ENCODE data around the gene CHST8. TPM values are rescaled to one million over a fixed set of nuclear protein-coding genes. Genes with fewer than 3 reads are reported as not detected.

CHST8 gene
- 23.3 and 25.7 TPM in 2 replicates for total RNA-seq (2014; rRNA removed; shearing (Covaris generic))

- peaks cover 11% of the 10 kb centered on the region for H3K27me3 ChIP-seq
- peaks cover 11% of the 10 kb centered on the region; the same call in 1 of the 2 replicates for H3K4me1 ChIP-seq
- DNase-seq: peak; percentile 77 to 84
- peak within 1 kb of the TSS; percentile 91 for H3K4me3 ChIP-seq
- no peaks in the 10 kb centered on the region for H3K36me3 ChIP-seq
- no peaks in the 10 kb centered on the region for H3K9me3 ChIP-seq (replicated peaks)
- H3K27ac ChIP-seq: no peak within 1 kb of the TSS
These were observed at the start of gene CHST8 for GRCh38 chr19:33621811-33622504. TSS of gene CHST8 (plus strand) at chr19:33621953. CDS start at chr19:33689262, 67,309 bp downstream.

- H3K4me1 ChIP-seq: peaks cover 23% of the 10 kb centered on the region
- H3K4me3 ChIP-seq: no peak overlapping the region
- H3K36me3 ChIP-seq: no peaks in the 10 kb centered on the region
- H3K9me3 ChIP-seq (replicated peaks): no peaks in the 10 kb centered on the region
- no peak overlapping the region for H3K27ac ChIP-seq
- no peaks in the 10 kb centered on the region for H3K27me3 ChIP-seq
- no peak for DNase-seq
These were observed 48.8 kb upstream of the CHST8 start for GRCh38 chr19:33572929-33573328.

- Histone ChIP-seq H3K27me3 (no peaks in the 10 kb centered on the region), H3K4me3 (no peak overlapping the region), H3K9me3 (replicated peaks) (no peaks in the 10 kb centered on the region), H3K36me3 (no peaks in the 10 kb centered on the region), H3K4me1 (peaks cover 6% of the 10 kb centered on the region; the same call in 1 of the 2 replicates), H3K27ac (no peak overlapping the region)
- no peak for DNase-seq
These were observed 46.9 kb upstream of the CHST8 start for GRCh38 chr19:33574824-33575223.

- H3K4me3 ChIP-seq: no peak overlapping the region
- H3K27me3 ChIP-seq: no peaks in the 10 kb centered on the region
- no peaks in the 10 kb centered on the region for H3K36me3 ChIP-seq
- H3K4me1 ChIP-seq: peaks cover 8% of the 10 kb centered on the region
- no peaks in the 10 kb centered on the region for H3K9me3 ChIP-seq (replicated peaks)
- no peak overlapping the region for H3K27ac ChIP-seq
- DNase-seq: no peak
These were observed 43.1 kb upstream of the CHST8 start for GRCh38 chr19:33578697-33579096.

- no peaks in the 10 kb centered on the region for H3K9me3 ChIP-seq (replicated peaks)
- H3K27me3 ChIP-seq: no peaks in the 10 kb centered on the region; the same call in 1 of the 2 replicates
- DNase-seq: no peak
- H3K36me3 ChIP-seq: no peaks in the 10 kb centered on the region
- H3K4me1 ChIP-seq: peaks cover 8% of the 10 kb centered on the region
- peak overlapping the region; percentile 13; the same call in 1 of the 2 replicates for H3K4me3 ChIP-seq
- no peak overlapping the region for H3K27ac ChIP-seq
These were observed 41.6 kb upstream of the CHST8 start for GRCh38 chr19:33580026-33580644.

- Histone ChIP-seq H3K4me1 (peaks cover 8% of the 10 kb centered on the region), H3K36me3 (no peaks in the 10 kb centered on the region), H3K4me3 (peak overlapping the region; percentile 13; the same call in 1 of the 2 replicates), H3K9me3 (replicated peaks) (no peaks in the 10 kb centered on the region), H3K27ac (no peak overlapping the region), H3K27me3 (no peaks in the 10 kb centered on the region; the same call in 1 of the 2 replicates)
- peak; percentile 44 to 65 for DNase-seq
These were observed 41.1 kb upstream of the CHST8 start for GRCh38 chr19:33580645-33581037.

- H3K27me3 ChIP-seq: no peaks in the 10 kb centered on the region; the same call in 1 of the 2 replicates
- H3K4me1 ChIP-seq: peaks cover 8% of the 10 kb centered on the region
- no peak overlapping the region for H3K4me3 ChIP-seq
- no peaks in the 10 kb centered on the region for H3K36me3 ChIP-seq
- DNase-seq: no peak
- no peaks in the 10 kb centered on the region; the same call in 1 of the 2 replicates for H3K9me3 ChIP-seq (replicated peaks)
- no peak overlapping the region for H3K27ac ChIP-seq
These were observed 38.8 kb upstream of the CHST8 start for GRCh38 chr19:33582914-33583313.

- H3K27me3 ChIP-seq: no peaks in the 10 kb centered on the region; the same call in 1 of the 2 replicates
- no peak overlapping the region for H3K4me3 ChIP-seq
- H3K36me3 ChIP-seq: no peaks in the 10 kb centered on the region
- DNase-seq: no peak
- H3K27ac ChIP-seq: no peak overlapping the region
- no peaks in the 10 kb centered on the region for H3K4me1 ChIP-seq
- peaks cover 4% of the 10 kb centered on the region; the same call in 1 of the 2 replicates for H3K9me3 ChIP-seq (replicated peaks)
These were observed 34.6 kb upstream of the CHST8 start for GRCh38 chr19:33587150-33587549.

- no peak overlapping the region for H3K27ac ChIP-seq
- H3K9me3 ChIP-seq (replicated peaks): peaks cover 12% of the 10 kb centered on the region; the same call in 1 of the 2 replicates
- no peaks in the 10 kb centered on the region for H3K27me3 ChIP-seq
- H3K36me3 ChIP-seq: no peaks in the 10 kb centered on the region
- no peaks in the 10 kb centered on the region for H3K4me1 ChIP-seq
- H3K4me3 ChIP-seq: no peak overlapping the region
- DNase-seq: no peak
These were observed 31.5 kb upstream of the CHST8 start for GRCh38 chr19:33590224-33590623.

GRCh38 chr19:33595783-33596182, 26.0 kb upstream of the CHST8 start:
- H3K9me3 ChIP-seq (replicated peaks): 0 out of 2 replicates have a peak, but pooled peaks cover 8% of the 10 kb centered on the region

GRCh38 chr19:33601583-33601982, 20.2 kb upstream of the CHST8 start:
- H3K27ac ChIP-seq: no peak overlapping the region
- no peaks in the 10 kb centered on the region for H3K27me3 ChIP-seq
- H3K4me1 ChIP-seq: peaks cover 17% of the 10 kb centered on the region
- no peak overlapping the region for H3K4me3 ChIP-seq
- H3K36me3 ChIP-seq: no peaks in the 10 kb centered on the region
- no peak for DNase-seq
- H3K9me3 ChIP-seq (replicated peaks): peaks cover 7% of the 10 kb centered on the region; the same call in 1 of the 2 replicates

More at GRCh38 chr19:33595783-33596182, 26.0 kb upstream of the CHST8 start:
- H3K4me1 ChIP-seq: no peaks in the 10 kb centered on the region
- no peaks in the 10 kb centered on the region for H3K27me3 ChIP-seq
- no peak overlapping the region for H3K27ac ChIP-seq
- H3K4me3 ChIP-seq: no peak overlapping the region
- DNase-seq: no peak
- no peaks in the 10 kb centered on the region for H3K36me3 ChIP-seq

- Histone ChIP-seq H3K36me3 (no peaks in the 10 kb centered on the region), H3K9me3 (replicated peaks) (peaks cover 7% of the 10 kb centered on the region; the same call in 1 of the 2 replicates), H3K27ac (no peak overlapping the region), H3K27me3 (no peaks in the 10 kb centered on the region), H3K4me1 (peaks cover 24% of the 10 kb centered on the region), H3K4me3 (no peak overlapping the region)
- DNase-seq: no peak
These were observed 19.1 kb upstream of the CHST8 start for GRCh38 chr19:33602576-33603204.

GRCh38 chr19:33603377-33603776, 18.4 kb upstream of the CHST8 start:
- no peaks in the 10 kb centered on the region for H3K27me3 ChIP-seq
- no peak for DNase-seq
- peaks cover 24% of the 10 kb centered on the region for H3K4me1 ChIP-seq
- H3K27ac ChIP-seq: no peak overlapping the region
- H3K36me3 ChIP-seq: no peaks in the 10 kb centered on the region
- H3K9me3 ChIP-seq (replicated peaks): peaks cover 7% of the 10 kb centered on the region; the same call in 1 of the 2 replicates
- no peak overlapping the region for H3K4me3 ChIP-seq

- peak; percentile 79 to 91 for DNase-seq
- Histone ChIP-seq H3K4me1 (peaks cover 24% of the 10 kb centered on the region), H3K9me3 (replicated peaks) (peaks cover 7% of the 10 kb centered on the region; the same call in 1 of the 2 replicates), H3K4me3 (no peak overlapping the region), H3K27ac (no peak overlapping the region; the same call in 1 of the 2 replicates), H3K36me3 (no peaks in the 10 kb centered on the region), H3K27me3 (no peaks in the 10 kb centered on the region)
These were observed 17.1 kb upstream of the CHST8 start for GRCh38 chr19:33604651-33605050.

All from SJCRH30 (cell line).